H9 (cell line): Measurements from ENCODE around the gene ARMH1. TPM values are rescaled to one million over a fixed set of nuclear protein-coding genes. Genes with fewer than 3 reads are reported as not detected.
A peak's percentile ranks its signal among the peaks of the same experiment; 100 is the strongest.

Source experiments
- DNase-seq: peaks from one replicate; pipeline ENCODE4 v3.0.0-alpha.2; 2017
- H2AFZ ChIP-seq: one replicate; pipeline ENCODE4 v1.6.1; 2013; ENCODE audit warnings: mild to moderate bottlenecking, low read length, control low read depth, moderate library complexity
- H2AK5ac ChIP-seq: 2 replicates; pipeline ENCODE4 v1.6.1; 2013; ENCODE audit warnings: low read length, control low read depth, mixed read lengths; ENCODE audit not compliant: insufficient read length
- H2BK120ac ChIP-seq: one replicate; pipeline ENCODE4 v1.6.1; 2013; ENCODE audit warnings: low read depth, mild to moderate bottlenecking, low read length, control low read depth, inconsistent platforms; ENCODE audit not compliant: poor library complexity, severe bottlenecking
- H2BK12ac ChIP-seq: 2 replicates; pipeline ENCODE4 v1.6.1; 2013; ENCODE audit warnings: low read length, control low read depth, mixed read lengths, low read depth; ENCODE audit not compliant: insufficient read length
- H2BK15ac ChIP-seq: 2 replicates; pipeline ENCODE4 v1.6.1; 2013; ENCODE audit warnings: low read depth, low read length, control low read depth
- H2BK20ac ChIP-seq: one replicate; pipeline ENCODE4 v1.6.1; 2013; ENCODE audit warnings: low read depth, mild to moderate bottlenecking, low read length, control low read depth, inconsistent platforms; ENCODE audit not compliant: poor library complexity, severe bottlenecking
- H2BK5ac ChIP-seq: 2 replicates; pipeline ENCODE4 v1.6.1; 2013; ENCODE audit warnings: low read length, control low read depth, mixed read lengths; ENCODE audit not compliant: insufficient read length
- H3K14ac ChIP-seq: 2 replicates; pipeline ENCODE4 v1.6.1; 2013; ENCODE audit warnings: low read length, control low read depth; ENCODE audit not compliant: insufficient read depth
- H3K18ac ChIP-seq: 2 replicates; pipeline ENCODE4 v1.6.1; 2013; ENCODE audit warnings: low read depth, mild to moderate bottlenecking, mixed read lengths, low read length, control low read depth; ENCODE audit not compliant: insufficient read length
- H3K23ac ChIP-seq: 2 replicates; pipeline ENCODE4 v1.6.1; 2013; ENCODE audit warnings: low read length, control low read depth, mixed read lengths, low read depth; ENCODE audit not compliant: insufficient read length
- H3K23me2 ChIP-seq: 2 replicates; pipeline ENCODE4 v1.6.1; 2013; ENCODE audit warnings: low read depth, mild to moderate bottlenecking, mixed read lengths, low read length, control low read depth; ENCODE audit not compliant: insufficient read length, poor library complexity, severe bottlenecking
- H3K27ac ChIP-seq: 2 replicates; pipeline ENCODE4 v1.5.1; 2013; ENCODE audit warnings: low read length, control low read depth, mixed read lengths, low read depth; ENCODE audit not compliant: insufficient read length
- H3K27me3 ChIP-seq: 2 replicates; pipeline ENCODE4 v1.6.1; 2013; ENCODE audit warnings: low read length, control low read depth, inconsistent platforms; ENCODE audit not compliant: insufficient read depth
- H3K4ac ChIP-seq: 2 replicates; pipeline ENCODE4 v1.6.1; 2013; ENCODE audit warnings: low read depth, mild to moderate bottlenecking, control low read depth, inconsistent platforms, low read length, moderate library complexity
- H3K4me1 ChIP-seq: 2 replicates; pipeline ENCODE4 v1.6.1; 2013; ENCODE audit warnings: low read length, control low read depth, inconsistent platforms; ENCODE audit not compliant: insufficient read depth
- H3K4me2 ChIP-seq: 2 replicates; pipeline ENCODE4 v1.6.1; 2013; ENCODE audit warnings: low read length, control low read depth, mixed read lengths; ENCODE audit not compliant: insufficient read length, insufficient read depth
- H3K56ac ChIP-seq: 2 replicates; pipeline ENCODE4 v1.6.1; 2013; ENCODE audit warnings: low read depth, mild to moderate bottlenecking, mixed read lengths, low read length, control low read depth; ENCODE audit not compliant: insufficient read length
- H3K79me1 ChIP-seq: 2 replicates; pipeline ENCODE4 v1.6.1; 2013; ENCODE audit warnings: low read depth, mild to moderate bottlenecking, moderate library complexity, low read length, control low read depth, inconsistent platforms; ENCODE audit not compliant: insufficient read depth, poor library complexity, severe bottlenecking
- H3K79me2 ChIP-seq: 2 replicates; pipeline ENCODE4 v1.6.1; 2013; ENCODE audit warnings: low read length, control low read depth, inconsistent platforms; ENCODE audit not compliant: insufficient read depth
- H3K9ac ChIP-seq: 2 replicates; pipeline ENCODE4 v1.6.1; 2013; ENCODE audit warnings: low read length, control low read depth, mixed read lengths; ENCODE audit not compliant: insufficient read length; ENCODE audit errors: extremely low read depth
- H3K9me3 ChIP-seq: one replicate; pipeline ENCODE4 v1.6.1; 2013; ENCODE audit warnings: low read depth, low read length, inconsistent platforms; ENCODE audit not compliant: control insufficient read depth
- H3T11ph ChIP-seq: one replicate; pipeline ENCODE4 v1.6.1; 2013; ENCODE audit warnings: mild to moderate bottlenecking, low read length, control low read depth, inconsistent platforms
- H4K20me1 ChIP-seq: one replicate; pipeline ENCODE4 v1.6.1; 2013; ENCODE audit not compliant: control insufficient read depth, insufficient read length, insufficient read depth
- H4K5ac ChIP-seq: 2 replicates; pipeline ENCODE4 v1.6.1; 2013; ENCODE audit warnings: low read depth, mild to moderate bottlenecking, mixed read lengths, low read length, control low read depth; ENCODE audit not compliant: insufficient read length
- H4K8ac ChIP-seq: replicated peaks from 2 replicates; pipeline ENCODE4 v1.6.1; 2013; ENCODE audit warnings: low read length, control low read depth, mixed read lengths, low read depth; ENCODE audit not compliant: insufficient read length
- H4K91ac ChIP-seq: 2 replicates; pipeline ENCODE4 v1.6.1; 2013; ENCODE audit warnings: low read depth, mild to moderate bottlenecking, moderate library complexity, mixed read lengths, low read length, control low read depth; ENCODE audit not compliant: insufficient read length
- H3K27ac Mint-ChIP-seq, 3 experiments: 2 replicates in 2 of 3; 3 replicates in 1 of 3; pipeline ENCODE4 v1.8.0; 2020 to 2021; ENCODE audit warnings: mixed read lengths in 3 of 3, mild to moderate bottlenecking in 1 of 3, moderate library complexity in 1 of 3
- H3K27me3 Mint-ChIP-seq: 2 replicates; pipeline ENCODE4 v1.8.0; 2021; ENCODE audit warnings: low read depth, mild to moderate bottlenecking, moderate library complexity, mixed read lengths
- H3K36me3 Mint-ChIP-seq, 3 experiments: 2 replicates in 2 of 3; 3 replicates in 1 of 3; pipeline ENCODE4 v1.8.0; 2020 to 2021; ENCODE audit warnings: low read depth in 3 of 3, mixed read lengths in 3 of 3; ENCODE audit not compliant: insufficient read depth in 1 of 3
- H3K4me1 Mint-ChIP-seq, 2 experiments: 2 replicates each; pipeline ENCODE4 v1.8.0; 2020; ENCODE audit warnings: mixed read lengths in 2 of 2
- H3K4me3 Mint-ChIP-seq, 2 experiments: 2 replicates in 1 of 2; 3 replicates in 1 of 2; pipeline ENCODE4 v1.8.0; 2020 to 2021; ENCODE audit warnings: mild to moderate bottlenecking in 2 of 2, mixed read lengths in 2 of 2, moderate library complexity in 1 of 2
- H3K9me3 Mint-ChIP-seq, 2 experiments: 2 replicates in 1 of 2; 3 replicates in 1 of 2; pipeline ENCODE4 v1.8.0; 2020; ENCODE audit warnings: mild to moderate bottlenecking in 2 of 2, mixed read lengths in 2 of 2, moderate library complexity in 1 of 2
- WGBS: extraction: QIAGEN DNeasy Blood & Tissue Kit; methylation state at CpG from one replicate; pipeline ENCODE4 v1.1.7; 2013; ENCODE audit warnings: missing lambda C conversion rate, low lambda C conversion rate, mixed read lengths; ENCODE audit not compliant: insufficient read length; ENCODE audit errors: extremely low coverage; 5-methylcytosine and 5-hydroxymethylcytosine counted together
- total RNA-seq: library from RNA; stranded (reverse); gene quantifications from 2 replicates; pipeline ENCODE4 v1.2.1, GENCODE V29; 2021
- TF ChIP-seq, protein P1 (sequence below): fragments of 200-600 bp; sonication (generic); conservative IDR thresholded peaks from 3 replicates; pipeline ENCODE4 v1.8.0; 2021; ENCODE audit warnings: antibody characterized with exemption, mild to moderate bottlenecking

Gene ARMH1
- total RNA-seq, 1 experiment from 2014 or later: 1.0 TPM

GRCh38 chr1:44747878-44748277, 73.4 kb downstream of the ARMH1 start:
- H3K79me2 ChIP-seq: no peaks in the 10 kb centered on the region; the same call in 1 of the 2 replicates
- H2BK120ac ChIP-seq: no peak overlapping the region
- H2BK5ac ChIP-seq: no peak overlapping the region
- H4K8ac ChIP-seq: no peak overlapping the region
- H3K36me3 Mint-ChIP-seq: peaks cover 42 to 80% (median 79%) of the 10 kb centered on the region in 3 experiments; a peak in 6 of 7 replicates
- H3K4me1 Mint-ChIP-seq: peaks cover 0 to 6% of the 10 kb centered on the region in 2 experiments; a peak in 2 of 4 replicates
- whole genome bisulfite sequencing: no CpG with 5 or more reads among the region's 3 CpGs
- no peak overlapping the region for H2BK12ac ChIP-seq
- DNase-seq: no peak
- H3K18ac ChIP-seq: no peak overlapping the region
- no peaks in the 10 kb centered on the region for H3K9me3 ChIP-seq
- H3K27ac ChIP-seq: no peak overlapping the region
- no peak overlapping the region for H3K14ac ChIP-seq
- no peak overlapping the region for H2AK5ac ChIP-seq
- no peaks in the 10 kb centered on the region; a peak in 1 of 5 replicates for H3K9me3 Mint-ChIP-seq
- H3K4me3 Mint-ChIP-seq: no peak overlapping the region
- no peak overlapping the region for H3K9ac ChIP-seq
- no peak overlapping the region for H3K4me2 ChIP-seq
- no peak overlapping the region for H4K91ac ChIP-seq
- H3K27ac Mint-ChIP-seq: no peak overlapping the region
- no peaks in the 10 kb centered on the region for H3K4me1 ChIP-seq
- no peak overlapping the region for H3K56ac ChIP-seq
- no peak overlapping the region for H4K5ac ChIP-seq
- H3K79me1 ChIP-seq: no peaks in the 10 kb centered on the region
- H2AFZ ChIP-seq: no peak overlapping the region
- no peaks in the 10 kb centered on the region for H3K27me3 Mint-ChIP-seq
- no peak overlapping the region for H3K23ac ChIP-seq
- H4K20me1 ChIP-seq: no peaks in the 10 kb centered on the region
- TF ChIP-seq, protein P1, sequence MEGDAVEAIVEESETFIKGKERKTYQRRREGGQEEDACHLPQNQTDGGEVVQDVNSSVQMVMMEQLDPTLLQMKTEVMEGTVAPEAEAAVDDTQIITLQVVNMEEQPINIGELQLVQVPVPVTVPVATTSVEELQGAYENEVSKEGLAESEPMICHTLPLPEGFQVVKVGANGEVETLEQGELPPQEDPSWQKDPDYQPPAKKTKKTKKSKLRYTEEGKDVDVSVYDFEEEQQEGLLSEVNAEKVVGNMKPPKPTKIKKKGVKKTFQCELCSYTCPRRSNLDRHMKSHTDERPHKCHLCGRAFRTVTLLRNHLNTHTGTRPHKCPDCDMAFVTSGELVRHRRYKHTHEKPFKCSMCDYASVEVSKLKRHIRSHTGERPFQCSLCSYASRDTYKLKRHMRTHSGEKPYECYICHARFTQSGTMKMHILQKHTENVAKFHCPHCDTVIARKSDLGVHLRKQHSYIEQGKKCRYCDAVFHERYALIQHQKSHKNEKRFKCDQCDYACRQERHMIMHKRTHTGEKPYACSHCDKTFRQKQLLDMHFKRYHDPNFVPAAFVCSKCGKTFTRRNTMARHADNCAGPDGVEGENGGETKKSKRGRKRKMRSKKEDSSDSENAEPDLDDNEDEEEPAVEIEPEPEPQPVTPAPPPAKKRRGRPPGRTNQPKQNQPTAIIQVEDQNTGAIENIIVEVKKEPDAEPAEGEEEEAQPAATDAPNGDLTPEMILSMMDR: peak; percentile 41; the same call in 2 of the 3 replicates
- no peaks in the 10 kb centered on the region for H3K23me2 ChIP-seq
- H3K27me3 ChIP-seq: no peaks in the 10 kb centered on the region
- no peak overlapping the region for H2BK15ac ChIP-seq
- H3K4ac ChIP-seq: no peak overlapping the region
- H3T11ph ChIP-seq: no peak overlapping the region
- no peak overlapping the region for H2BK20ac ChIP-seq
